Progenitor cell of endocrine pancreas (in vitro differentiated cells): ENCODE data around the gene ZSCAN4. TPM values are rescaled to one million over a fixed set of nuclear protein-coding genes. Genes with fewer than 3 reads are reported as not detected.

Source experiments
- DNase-seq: peaks from one replicate; pipeline ENCODE4 v3.0.0; 2021; ENCODE audit warnings: low spot score; ENCODE audit not compliant: unreplicated experiment
- H3K27ac Mint-ChIP-seq: 2 replicates; pipeline ENCODE4 v1.8.0; 2021; ENCODE audit warnings: mild to moderate bottlenecking, moderate library complexity, mixed read lengths
- H3K27me3 Mint-ChIP-seq: 2 replicates; pipeline ENCODE4 v1.8.0; 2021; ENCODE audit warnings: mixed read lengths
- H3K36me3 Mint-ChIP-seq: 2 replicates; pipeline ENCODE4 v1.8.0; 2022; ENCODE audit warnings: mixed read lengths; ENCODE audit not compliant: insufficient read depth
- H3K4me1 Mint-ChIP-seq: 2 replicates; pipeline ENCODE4 v1.8.0; 2021; ENCODE audit warnings: low read depth, mixed read lengths
- H3K4me3 Mint-ChIP-seq: 2 replicates; pipeline ENCODE4 v1.8.0; 2021; ENCODE audit warnings: low read depth, mild to moderate bottlenecking, moderate library complexity, mixed read lengths
- H3K9me3 Mint-ChIP-seq: 2 replicates; pipeline ENCODE4 v1.8.0; 2021; ENCODE audit warnings: low read depth, mixed read lengths
- total RNA-seq: library from RNA; stranded (reverse); gene quantifications from 2 replicates; pipeline ENCODE4 v1.2.1, GENCODE V29; 2021
- TF ChIP-seq, protein P1 (sequence below): fragments of 200-600 bp; sonication (generic); IDR thresholded peaks from one replicate; pipeline ENCODE4 v1.5.0; 2021; ENCODE audit warnings: antibody characterized with exemption, mild to moderate bottlenecking; ENCODE audit not compliant: unreplicated experiment

Gene ZSCAN4
- total RNA-seq, 1 donor from 2014 or later = not detected

GRCh38 chr19:57701625-57702024 is 32.9 kb downstream of the ZSCAN4 start:
- Mint-ChIP-seq H3K27ac (no peak overlapping the region), H3K27me3 (no peaks in the 10 kb centered on the region), H3K9me3 (peaks cover 62% of the 10 kb centered on the region), H3K4me1 (no peaks in the 10 kb centered on the region), H3K36me3 (peaks cover 90% of the 10 kb centered on the region), H3K4me3 (no peak overlapping the region)
- no peak for DNase-seq
- TF ChIP-seq, protein P1, sequence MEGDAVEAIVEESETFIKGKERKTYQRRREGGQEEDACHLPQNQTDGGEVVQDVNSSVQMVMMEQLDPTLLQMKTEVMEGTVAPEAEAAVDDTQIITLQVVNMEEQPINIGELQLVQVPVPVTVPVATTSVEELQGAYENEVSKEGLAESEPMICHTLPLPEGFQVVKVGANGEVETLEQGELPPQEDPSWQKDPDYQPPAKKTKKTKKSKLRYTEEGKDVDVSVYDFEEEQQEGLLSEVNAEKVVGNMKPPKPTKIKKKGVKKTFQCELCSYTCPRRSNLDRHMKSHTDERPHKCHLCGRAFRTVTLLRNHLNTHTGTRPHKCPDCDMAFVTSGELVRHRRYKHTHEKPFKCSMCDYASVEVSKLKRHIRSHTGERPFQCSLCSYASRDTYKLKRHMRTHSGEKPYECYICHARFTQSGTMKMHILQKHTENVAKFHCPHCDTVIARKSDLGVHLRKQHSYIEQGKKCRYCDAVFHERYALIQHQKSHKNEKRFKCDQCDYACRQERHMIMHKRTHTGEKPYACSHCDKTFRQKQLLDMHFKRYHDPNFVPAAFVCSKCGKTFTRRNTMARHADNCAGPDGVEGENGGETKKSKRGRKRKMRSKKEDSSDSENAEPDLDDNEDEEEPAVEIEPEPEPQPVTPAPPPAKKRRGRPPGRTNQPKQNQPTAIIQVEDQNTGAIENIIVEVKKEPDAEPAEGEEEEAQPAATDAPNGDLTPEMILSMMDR = no peak

DNA sequence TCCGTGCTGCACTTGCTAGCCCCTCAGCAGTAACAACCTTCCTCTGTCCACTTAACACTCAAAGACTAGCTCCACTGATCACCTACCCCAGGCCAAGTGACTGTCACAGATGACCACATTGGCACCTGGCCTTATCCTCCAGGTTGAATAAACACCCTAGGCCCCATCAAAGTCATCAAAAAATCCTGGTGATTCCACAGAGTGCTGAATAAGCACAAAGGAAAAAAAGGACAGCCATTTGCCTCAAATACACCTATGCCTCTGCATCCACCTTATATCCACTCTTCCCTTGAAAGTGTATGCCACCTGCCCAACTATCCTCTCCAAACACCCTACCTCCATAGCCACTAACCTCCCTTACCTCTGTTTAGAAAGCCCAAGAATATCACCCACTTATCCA is 37.6 kb downstream of the ZSCAN4 start:
- Mint-ChIP-seq H3K4me1 (peaks cover 17% of the 10 kb centered on the region), H3K27me3 (no peaks in the 10 kb centered on the region), H3K27ac (peak overlapping the region; percentile 9), H3K4me3 (peak overlapping the region; percentile 9), H3K9me3 (peaks cover 53% of the 10 kb centered on the region), H3K36me3 (peaks cover 75% of the 10 kb centered on the region)
- TF ChIP-seq, protein P1 = no peak
- DNase-seq = no peak

DNA sequence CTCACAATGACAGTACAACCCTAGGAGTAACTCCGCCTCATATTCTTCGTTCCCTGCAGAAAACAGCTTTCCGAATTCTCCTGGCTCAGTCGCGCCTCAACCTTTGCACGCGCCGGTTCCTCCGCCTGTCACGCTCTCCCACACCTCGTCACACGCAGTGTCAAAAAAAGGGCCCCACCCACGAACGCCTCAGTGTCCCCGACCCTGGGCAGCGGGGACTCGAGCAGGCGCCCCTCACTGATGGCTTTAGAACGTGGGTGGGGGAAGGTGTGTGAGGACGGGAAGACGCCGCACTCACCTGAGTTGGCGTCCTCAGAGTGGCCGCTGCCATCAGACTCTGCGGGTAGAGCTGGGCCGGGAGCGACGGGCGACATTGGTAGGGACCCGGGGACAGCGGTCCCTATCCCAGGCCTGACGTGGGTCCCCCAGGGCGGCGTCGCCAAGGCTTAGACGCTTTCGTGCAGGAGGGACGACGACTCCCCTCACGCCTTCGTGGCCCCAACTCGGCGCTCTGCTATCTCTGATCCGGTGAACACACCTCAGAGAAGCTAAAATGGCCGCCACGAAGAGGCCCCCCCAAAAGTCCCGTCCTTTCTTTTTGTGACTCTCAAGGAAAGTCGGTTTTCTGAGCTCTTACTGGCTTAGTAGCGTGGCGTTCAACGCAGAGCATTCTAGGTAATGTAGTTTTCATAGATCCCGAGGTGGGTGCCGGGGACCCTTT is 40.1 kb downstream of the ZSCAN4 start, which contains the start of gene ZNF154:
ZNF154 (minus strand) TSS at position 564 of the 721 bp plus-strand sequence; CDS start at position 331, 233 bp downstream.
- H3K27me3 Mint-ChIP-seq = no peaks in the 10 kb centered on the region
- TF ChIP-seq, protein P1 = no peak
- DNase-seq = peak; percentile 53
- peaks cover 52% of the 10 kb centered on the region for H3K36me3 Mint-ChIP-seq
- H3K27ac Mint-ChIP-seq = peak within 1 kb of the TSS; percentile 99
- peak within 1 kb of the TSS; percentile 95 for H3K4me3 Mint-ChIP-seq
- H3K9me3 Mint-ChIP-seq = peaks cover 36% of the 10 kb centered on the region
- H3K4me1 Mint-ChIP-seq = peaks cover 17% of the 10 kb centered on the region

GRCh38 chr19:57709616-57710015 is 40.9 kb downstream of the ZSCAN4 start:
- no peaks in the 10 kb centered on the region for H3K27me3 Mint-ChIP-seq
- H3K27ac Mint-ChIP-seq = peak overlapping the region; percentile 99
- no peak for DNase-seq
- TF ChIP-seq, protein P1 = no peak
- H3K9me3 Mint-ChIP-seq = peaks cover 29% of the 10 kb centered on the region
- peak overlapping the region; percentile 95 for H3K4me3 Mint-ChIP-seq
- peaks cover 49% of the 10 kb centered on the region for H3K36me3 Mint-ChIP-seq
- peaks cover 17% of the 10 kb centered on the region for H3K4me1 Mint-ChIP-seq

- no peak for DNase-seq
- TF ChIP-seq, protein P1 = no peak
- Mint-ChIP-seq H3K4me1 (peaks cover 16% of the 10 kb centered on the region), H3K36me3 (peaks cover 36% of the 10 kb centered on the region), H3K4me3 (no peak overlapping the region), H3K9me3 (peaks cover 17% of the 10 kb centered on the region), H3K27ac (no peak overlapping the region), H3K27me3 (no peaks in the 10 kb centered on the region)
Measured at GRCh38 chr19:57712222-57712621, 43.5 kb downstream of the ZSCAN4 start.
